Liver (tissue), 9 donors: ENCODE measurements around the gene ADPRS. TPM values are rescaled to one million over a fixed set of nuclear protein-coding genes. Genes with fewer than 3 reads are reported as not detected.

ENCODE experiments used
- DNase-seq: peaks from one replicate; pipeline ENCODE4 v3.0.0-alpha.2; 2017; ENCODE audit warnings: low spot score
- H3K27ac ChIP-seq, 2 donors: one replicate each; pipeline ENCODE4 v1.7.0; 2013; ENCODE audit warnings: inconsistent platforms in 2 of 2, low read length in 2 of 2, control low read depth in 1 of 2, low read depth in 1 of 2, mild to moderate bottlenecking in 1 of 2
- H3K27me3 ChIP-seq, 4 donors: one replicate each; pipeline versions ENCODE4 v1.6.1 to v1.7.0; 2013; ENCODE audit warnings: low read length in 3 of 4, inconsistent platforms in 1 of 4, mild to moderate bottlenecking in 1 of 4, moderate library complexity in 1 of 4; ENCODE audit not compliant: control insufficient read depth in 4 of 4, insufficient read depth in 4 of 4
- H3K36me3 ChIP-seq, 4 donors: one replicate each; pipeline versions ENCODE4 v1.6.1 to v1.7.0; 2013; ENCODE audit warnings: low read length in 3 of 4, mild to moderate bottlenecking in 3 of 4, low read depth in 1 of 4, moderate library complexity in 1 of 4; ENCODE audit not compliant: control insufficient read depth in 4 of 4, insufficient read depth in 3 of 4
- H3K4me1 ChIP-seq, 4 donors: one replicate each; pipeline versions ENCODE4 v1.6.1 to v1.7.0; 2013; ENCODE audit warnings: low read length in 3 of 4, mild to moderate bottlenecking in 3 of 4, moderate library complexity in 1 of 4; ENCODE audit not compliant: control insufficient read depth in 4 of 4, insufficient read depth in 4 of 4
- H3K4me3 ChIP-seq, 3 donors: one replicate each; pipeline versions ENCODE4 v1.6.1 to v1.7.0; 2013; ENCODE audit warnings: low read length in 3 of 3, control low read depth in 1 of 3, low read depth in 1 of 3, mild to moderate bottlenecking in 1 of 3
- H3K9ac ChIP-seq, 2 donors: one replicate each; pipeline ENCODE4 v1.7.0; 2013; ENCODE audit warnings: low read length in 2 of 2, mild to moderate bottlenecking in 2 of 2, moderate library complexity in 2 of 2, control low read depth in 1 of 2, low read depth in 1 of 2
- H3K9me3 ChIP-seq, 4 donors: one replicate each; pipeline versions ENCODE4 v1.6.1 to v1.7.0; 2013; ENCODE audit warnings: low read length in 3 of 4; ENCODE audit not compliant: control insufficient read depth in 4 of 4
- EGR1 ChIP-seq, 2 donors: IDR thresholded peaks; 2 replicates each; pipeline ENCODE4 v1.6.1; 2016 to 2018; ENCODE audit warnings: antibody characterized with exemption in 2 of 2, low read depth in 2 of 2
- FOXA1 ChIP-seq: IDR thresholded peaks from 2 replicates; pipeline ENCODE4 v1.6.1; 2016; ENCODE audit warnings: antibody characterized with exemption
- FOXA2 ChIP-seq: IDR thresholded peaks from 2 replicates; pipeline ENCODE4 v1.6.1; 2016; ENCODE audit warnings: antibody characterized with exemption
- GABPA ChIP-seq, 2 donors: IDR thresholded peaks in 1 of 2; conservative IDR thresholded peaks in 1 of 2; 2 replicates each; pipeline ENCODE4 v1.6.1; 2016; ENCODE audit warnings: antibody characterized with exemption in 2 of 2, mild to moderate bottlenecking in 1 of 2, moderate library complexity in 1 of 2
- HNF4A ChIP-seq, 2 donors: conservative IDR thresholded peaks; 2 replicates each; pipeline ENCODE4 v1.6.1; 2016; ENCODE audit warnings: antibody characterized with exemption in 2 of 2, mild to moderate bottlenecking in 2 of 2
- HNF4G ChIP-seq: IDR thresholded peaks from 2 replicates; pipeline ENCODE4 v1.6.1; 2016; ENCODE audit warnings: antibody characterized with exemption
- JUND ChIP-seq, 2 donors: IDR thresholded peaks; 2 replicates each; pipeline ENCODE4 v1.6.1; 2016; ENCODE audit warnings: antibody characterized with exemption in 2 of 2
- MAX ChIP-seq: IDR thresholded peaks from 2 replicates; pipeline ENCODE4 v1.6.1; 2016; ENCODE audit warnings: antibody characterized with exemption
- NR2F2 ChIP-seq: IDR thresholded peaks from 2 replicates; pipeline ENCODE4 v1.6.1; 2016; ENCODE audit warnings: antibody characterized with exemption
- RAD21 ChIP-seq, 2 donors: IDR thresholded peaks; 2 replicates each; pipeline ENCODE4 v1.6.1; 2016; ENCODE audit warnings: antibody characterized with exemption in 2 of 2, mild to moderate bottlenecking in 2 of 2
- RXRA ChIP-seq, 2 donors: IDR thresholded peaks; 2 replicates each; pipeline ENCODE4 v1.6.1; 2017 to 2018; ENCODE audit warnings: antibody characterized with exemption in 2 of 2, mild to moderate bottlenecking in 1 of 2
- TAF1 ChIP-seq: conservative IDR thresholded peaks from 2 replicates; pipeline ENCODE4 v1.6.1; 2016; ENCODE audit warnings: antibody characterized with exemption, mild to moderate bottlenecking
- YY1 ChIP-seq: IDR thresholded peaks from 2 replicates; pipeline ENCODE4 v1.6.1; 2016; ENCODE audit warnings: antibody characterized with exemption, mild to moderate bottlenecking
- WGBS: extraction: QIAGEN DNeasy Blood & Tissue Kit; methylation state at CpG from one replicate; pipeline ENCODE4 v1.1.7; 2013; 5-methylcytosine and 5-hydroxymethylcytosine counted together
- polyA plus RNA-seq, 2 donors: library from polyadenylated mRNA; stranded (reverse) in 1 of 2; unstranded in 1 of 2; fragments of 200-250 nt in 1 of 2; fragments of >200 nt in 1 of 2; fragmentation: Nextera tagmentation in 1 of 2; extraction: Ambion mirVana in 1 of 2; gene quantifications; one replicate each; pipeline versions ENCODE4 v1.2.1 to v1.2.3, GENCODE V29; 2013 to 2015
- total RNA-seq, 2 donors: library from RNA; depleted of rRNA; stranded (reverse); fragments of >200 nt; gene quantifications; one replicate each; pipeline ENCODE4 v1.2.3, GENCODE V29; 2014
- TF ChIP-seq, protein P1 (sequence below): IDR thresholded peaks from 2 replicates; pipeline ENCODE4 v1.6.1; 2016; ENCODE audit warnings: antibody characterized with exemption
- TF ChIP-seq, protein P2 (sequence below): IDR thresholded peaks from 2 replicates; pipeline ENCODE4 v1.6.1; 2016; ENCODE audit warnings: antibody characterized with exemption, mild to moderate bottlenecking
- TF ChIP-seq, protein P3 (sequence below): IDR thresholded peaks from 2 replicates; pipeline ENCODE4 v1.6.1; 2016; ENCODE audit warnings: antibody characterized with exemption
- donor health status: healthy.
- donor health status: healthy.
- donor health status: healthy.
- donor health status: healthy.
- donor health status: healthy.

Gene ADPRS
- total and polyA plus RNA-seq, 4 donors, result 9.4 to 13.1 (median 11.0) TPM

- TF ChIP-seq GABPA (IDR thresholded peaks at IDR 0.05 in 1 of 2, conservative IDR thresholded peaks at IDR 0.05 in 1 of 2) (no peak), JUND (IDR thresholded peaks at IDR 0.05) (no peak), EGR1 (IDR thresholded peaks at IDR 0.05; ENCODE audit: low read depth in 2 of 2) (no peak), YY1 (no peak), MAX (no peak), HNF4G (no peak), RXRA (IDR thresholded peaks at IDR 0.05) (no peak), FOXA2 (no peak)
- TF ChIP-seq, protein P1, sequence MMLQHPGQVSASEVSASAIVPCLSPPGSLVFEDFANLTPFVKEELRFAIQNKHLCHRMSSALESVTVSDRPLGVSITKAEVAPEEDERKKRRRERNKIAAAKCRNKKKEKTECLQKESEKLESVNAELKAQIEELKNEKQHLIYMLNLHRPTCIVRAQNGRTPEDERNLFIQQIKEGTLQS, result no peak
These were observed 27.2 kb downstream of the ADPRS start (continued) for GRCh38 chr1:36115931-36116330.

DNA sequence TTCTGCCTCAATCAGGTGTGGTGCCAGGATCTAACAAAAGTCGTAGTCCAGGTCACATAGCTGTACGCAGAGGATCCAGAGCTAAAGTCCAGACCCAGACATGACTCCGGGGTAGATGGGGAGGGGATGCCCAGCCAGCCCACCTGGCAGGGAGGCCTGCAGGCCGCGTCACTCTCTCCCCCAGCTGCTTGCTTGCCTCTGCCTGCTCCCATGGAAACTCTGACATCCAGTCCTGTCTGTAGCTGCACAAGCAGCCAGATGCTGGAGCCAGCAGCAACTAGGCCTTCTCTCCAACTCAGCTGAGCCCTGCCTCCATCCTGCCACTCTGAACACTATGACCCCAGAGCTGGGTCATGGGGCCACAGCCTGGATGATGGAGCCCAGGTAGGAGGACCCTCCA, 28.2 kb downstream of the ADPRS start:
- Histone ChIP-seq H3K27me3 (no peaks in the 10 kb centered on the region), H3K9me3 (no peaks in the 10 kb centered on the region), H3K27ac (no peak overlapping the region), H3K4me3 (no peak overlapping the region), H3K36me3 (no peaks in the 10 kb centered on the region), H3K9ac (no peak overlapping the region), H3K4me1 (no peaks in the 10 kb centered on the region)
- TF ChIP-seq, protein P2, sequence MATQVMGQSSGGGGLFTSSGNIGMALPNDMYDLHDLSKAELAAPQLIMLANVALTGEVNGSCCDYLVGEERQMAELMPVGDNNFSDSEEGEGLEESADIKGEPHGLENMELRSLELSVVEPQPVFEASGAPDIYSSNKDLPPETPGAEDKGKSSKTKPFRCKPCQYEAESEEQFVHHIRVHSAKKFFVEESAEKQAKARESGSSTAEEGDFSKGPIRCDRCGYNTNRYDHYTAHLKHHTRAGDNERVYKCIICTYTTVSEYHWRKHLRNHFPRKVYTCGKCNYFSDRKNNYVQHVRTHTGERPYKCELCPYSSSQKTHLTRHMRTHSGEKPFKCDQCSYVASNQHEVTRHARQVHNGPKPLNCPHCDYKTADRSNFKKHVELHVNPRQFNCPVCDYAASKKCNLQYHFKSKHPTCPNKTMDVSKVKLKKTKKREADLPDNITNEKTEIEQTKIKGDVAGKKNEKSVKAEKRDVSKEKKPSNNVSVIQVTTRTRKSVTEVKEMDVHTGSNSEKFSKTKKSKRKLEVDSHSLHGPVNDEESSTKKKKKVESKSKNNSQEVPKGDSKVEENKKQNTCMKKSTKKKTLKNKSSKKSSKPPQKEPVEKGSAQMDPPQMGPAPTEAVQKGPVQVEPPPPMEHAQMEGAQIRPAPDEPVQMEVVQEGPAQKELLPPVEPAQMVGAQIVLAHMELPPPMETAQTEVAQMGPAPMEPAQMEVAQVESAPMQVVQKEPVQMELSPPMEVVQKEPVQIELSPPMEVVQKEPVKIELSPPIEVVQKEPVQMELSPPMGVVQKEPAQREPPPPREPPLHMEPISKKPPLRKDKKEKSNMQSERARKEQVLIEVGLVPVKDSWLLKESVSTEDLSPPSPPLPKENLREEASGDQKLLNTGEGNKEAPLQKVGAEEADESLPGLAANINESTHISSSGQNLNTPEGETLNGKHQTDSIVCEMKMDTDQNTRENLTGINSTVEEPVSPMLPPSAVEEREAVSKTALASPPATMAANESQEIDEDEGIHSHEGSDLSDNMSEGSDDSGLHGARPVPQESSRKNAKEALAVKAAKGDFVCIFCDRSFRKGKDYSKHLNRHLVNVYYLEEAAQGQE, result no peak
- TF ChIP-seq TAF1 (no peak), NR2F2 (no peak), FOXA1 (no peak), YY1 (no peak), RXRA (IDR thresholded peaks at IDR 0.05) (no peak), HNF4G (no peak), EGR1 (IDR thresholded peaks at IDR 0.05; ENCODE audit: low read depth in 2 of 2) (no peak), RAD21 (IDR thresholded peaks at IDR 0.05) (no peak), HNF4A (conservative IDR thresholded peaks at IDR 0.05) (no peak), FOXA2 (no peak), MAX (no peak)
- TF ChIP-seq, protein P1, result no peak
- TF ChIP-seq, protein P3, sequence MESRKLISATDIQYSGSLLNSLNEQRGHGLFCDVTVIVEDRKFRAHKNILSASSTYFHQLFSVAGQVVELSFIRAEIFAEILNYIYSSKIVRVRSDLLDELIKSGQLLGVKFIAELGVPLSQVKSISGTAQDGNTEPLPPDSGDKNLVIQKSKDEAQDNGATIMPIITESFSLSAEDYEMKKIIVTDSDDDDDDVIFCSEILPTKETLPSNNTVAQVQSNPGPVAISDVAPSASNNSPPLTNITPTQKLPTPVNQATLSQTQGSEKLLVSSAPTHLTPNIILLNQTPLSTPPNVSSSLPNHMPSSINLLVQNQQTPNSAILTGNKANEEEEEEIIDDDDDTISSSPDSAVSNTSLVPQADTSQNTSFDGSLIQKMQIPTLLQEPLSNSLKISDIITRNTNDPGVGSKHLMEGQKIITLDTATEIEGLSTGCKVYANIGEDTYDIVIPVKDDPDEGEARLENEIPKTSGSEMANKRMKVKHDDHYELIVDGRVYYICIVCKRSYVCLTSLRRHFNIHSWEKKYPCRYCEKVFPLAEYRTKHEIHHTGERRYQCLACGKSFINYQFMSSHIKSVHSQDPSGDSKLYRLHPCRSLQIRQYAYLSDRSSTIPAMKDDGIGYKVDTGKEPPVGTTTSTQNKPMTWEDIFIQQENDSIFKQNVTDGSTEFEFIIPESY, result no peak
- whole genome bisulfite sequencing, result 90% methylated on average over 5 of the region's 5 CpGs
- no peak for DNase-seq
